Thoracic aorta (tissue), 2 donors: ENCODE results near the gene SEMA3G. TPM values are rescaled to one million over a fixed set of nuclear protein-coding genes. Genes with fewer than 3 reads are reported as not detected.

Experiments used
- ATAC-seq: fragments of 150-250 bp; one replicate; pipeline ENCODE4 v1.8.0; 2017; ENCODE audit warnings: low read depth; ENCODE audit not compliant: insufficient number of reproducible peaks, low FRiP score
- DNase-seq: peaks from one replicate; pipeline ENCODE4 v3.0.0-alpha.2; 2020; ENCODE audit warnings: low spot score
- H3K27ac ChIP-seq, 2 donors: fragments of 200-600 bp; sonication (generic); 1 replicate in 1 of 2; 2 replicates in 1 of 2; pipeline ENCODE4 v1.5.1; 2016; ENCODE audit warnings: mild to moderate bottlenecking in 2 of 2, moderate library complexity in 2 of 2
- H3K27me3 ChIP-seq: fragments of 200-600 bp; sonication (generic); replicated peaks from 2 replicates; pipeline ENCODE4 v1.6.0; 2016; ENCODE audit warnings: mild to moderate bottlenecking; ENCODE audit not compliant: insufficient read depth
- H3K36me3 ChIP-seq: fragments of 200-600 bp; sonication (generic); one replicate; pipeline ENCODE4 v1.5.1; 2016
- H3K4me1 ChIP-seq, 2 donors: fragments of 200-600 bp; sonication (generic); 1 replicate in 1 of 2; 2 replicates in 1 of 2; pipeline versions ENCODE4 v1.5.1 to v1.6.0; 2016; ENCODE audit warnings: low read depth in 2 of 2, mild to moderate bottlenecking in 1 of 2; ENCODE audit not compliant: control insufficient read depth in 1 of 2
- H3K4me3 ChIP-seq: fragments of 200-600 bp; sonication (generic); 2 replicates; pipeline ENCODE4 v1.5.1; 2016; ENCODE audit warnings: mild to moderate bottlenecking
- H3K9me3 ChIP-seq: fragments of 200-600 bp; sonication (generic); 2 replicates; pipeline ENCODE4 v1.5.1; 2016
- total RNA-seq, 2 donors: library from RNA; depleted of rRNA; stranded (reverse); fragments of >200 nt; gene quantifications; one replicate each; pipeline versions ENCODE4 v1.1.0 to v1.2.3, GENCODE V29; 2016
- TF ChIP-seq, protein P1 (sequence below): fragments of 200-600 bp; sonication (generic); IDR thresholded peaks from one replicate; pipeline ENCODE4 v1.5.1; 2019; ENCODE audit warnings: antibody characterized with exemption

The SEMA3G gene
- total RNA-seq, 2 donors from 2014 or later, result 16.8 to 18.1 TPM

DNA sequence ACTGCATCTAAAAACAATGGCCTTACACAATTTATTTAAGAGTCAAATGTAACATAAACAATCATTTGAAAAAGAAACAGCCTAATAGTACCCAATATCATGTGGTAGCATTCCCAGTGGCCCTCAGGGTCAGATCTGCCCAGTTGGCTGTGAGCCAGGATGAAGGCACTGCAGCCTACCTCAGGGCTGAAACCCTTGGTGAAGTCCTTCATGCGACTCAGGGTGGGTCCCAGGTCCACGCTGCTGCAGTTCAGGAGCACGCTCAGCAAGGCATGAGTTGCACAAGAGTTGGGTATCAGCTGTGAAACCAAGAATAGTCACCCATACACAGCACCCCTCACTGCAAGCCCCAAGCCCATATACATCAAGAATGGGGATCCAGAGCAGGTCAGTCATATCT is 37.1 kb downstream of the SEMA3G start:
- TF ChIP-seq, protein P1, sequence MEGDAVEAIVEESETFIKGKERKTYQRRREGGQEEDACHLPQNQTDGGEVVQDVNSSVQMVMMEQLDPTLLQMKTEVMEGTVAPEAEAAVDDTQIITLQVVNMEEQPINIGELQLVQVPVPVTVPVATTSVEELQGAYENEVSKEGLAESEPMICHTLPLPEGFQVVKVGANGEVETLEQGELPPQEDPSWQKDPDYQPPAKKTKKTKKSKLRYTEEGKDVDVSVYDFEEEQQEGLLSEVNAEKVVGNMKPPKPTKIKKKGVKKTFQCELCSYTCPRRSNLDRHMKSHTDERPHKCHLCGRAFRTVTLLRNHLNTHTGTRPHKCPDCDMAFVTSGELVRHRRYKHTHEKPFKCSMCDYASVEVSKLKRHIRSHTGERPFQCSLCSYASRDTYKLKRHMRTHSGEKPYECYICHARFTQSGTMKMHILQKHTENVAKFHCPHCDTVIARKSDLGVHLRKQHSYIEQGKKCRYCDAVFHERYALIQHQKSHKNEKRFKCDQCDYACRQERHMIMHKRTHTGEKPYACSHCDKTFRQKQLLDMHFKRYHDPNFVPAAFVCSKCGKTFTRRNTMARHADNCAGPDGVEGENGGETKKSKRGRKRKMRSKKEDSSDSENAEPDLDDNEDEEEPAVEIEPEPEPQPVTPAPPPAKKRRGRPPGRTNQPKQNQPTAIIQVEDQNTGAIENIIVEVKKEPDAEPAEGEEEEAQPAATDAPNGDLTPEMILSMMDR, result no peak
- Histone ChIP-seq H3K27ac (no peak overlapping the region), H3K9me3 (no peaks in the 10 kb centered on the region), H3K36me3 (peaks cover 46% of the 10 kb centered on the region), H3K27me3 (no peaks in the 10 kb centered on the region), H3K4me3 (no peak overlapping the region), H3K4me1 (peaks cover 21 to 39% of the 10 kb centered on the region in 2 donors)
- no peak for ATAC-seq
- no peak for DNase-seq

DNA sequence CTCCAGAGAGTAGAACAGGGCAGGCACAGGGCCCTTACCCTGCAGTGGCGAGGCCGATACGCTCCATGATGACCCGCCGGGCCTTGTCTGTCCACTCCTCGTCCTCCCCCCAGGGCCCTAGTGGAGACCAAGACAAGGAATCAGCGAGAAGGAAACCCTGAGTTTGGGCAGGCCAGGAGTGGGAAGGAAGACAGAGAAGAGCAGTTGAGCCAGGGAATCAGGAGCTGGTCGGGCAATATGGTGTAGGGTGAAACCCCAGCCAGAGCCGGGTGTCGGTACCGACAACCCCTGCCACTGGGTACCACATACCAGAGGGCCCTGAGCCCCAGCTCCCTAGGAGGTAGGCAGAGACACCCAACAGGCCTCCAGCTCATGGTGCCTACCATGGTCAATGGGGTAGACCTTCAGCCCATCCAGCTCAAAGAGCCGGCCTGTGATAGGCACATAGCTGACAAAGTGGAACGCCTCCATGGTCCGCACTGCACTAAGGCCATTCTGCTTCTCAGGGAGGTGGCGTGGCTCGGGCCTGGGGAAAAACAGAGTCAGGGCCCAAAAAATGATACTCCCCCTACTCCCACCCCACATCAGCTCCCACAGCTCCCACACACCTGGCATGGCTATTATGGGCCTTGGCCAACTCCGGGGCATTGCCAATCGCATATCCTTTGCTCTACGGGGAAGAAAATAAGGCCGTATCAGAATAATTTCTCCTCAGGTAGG is 38.0 kb downstream of the SEMA3G start:
- Histone ChIP-seq H3K9me3 (no peaks in the 10 kb centered on the region), H3K4me1 (peaks cover 21 to 31% of the 10 kb centered on the region in 2 donors), H3K27me3 (no peaks in the 10 kb centered on the region), H3K27ac (no peak overlapping the region), H3K36me3 (peaks cover 54% of the 10 kb centered on the region), H3K4me3 (no peak overlapping the region)
- DNase-seq, result no peak
- no peak for ATAC-seq
- TF ChIP-seq, protein P1, result no peak

GRCh38 chr3:52406231-52406661 is 38.7 kb downstream of the SEMA3G start:
- Histone ChIP-seq H3K27ac (no peak overlapping the region), H3K27me3 (no peaks in the 10 kb centered on the region), H3K4me1 (peaks cover 13 to 24% of the 10 kb centered on the region in 2 donors), H3K4me3 (no peak overlapping the region), H3K36me3 (peaks cover 61% of the 10 kb centered on the region), H3K9me3 (no peaks in the 10 kb centered on the region)
- TF ChIP-seq, protein P1, result no peak
- ATAC-seq (no peak), DNase-seq (no peak)

DNA sequence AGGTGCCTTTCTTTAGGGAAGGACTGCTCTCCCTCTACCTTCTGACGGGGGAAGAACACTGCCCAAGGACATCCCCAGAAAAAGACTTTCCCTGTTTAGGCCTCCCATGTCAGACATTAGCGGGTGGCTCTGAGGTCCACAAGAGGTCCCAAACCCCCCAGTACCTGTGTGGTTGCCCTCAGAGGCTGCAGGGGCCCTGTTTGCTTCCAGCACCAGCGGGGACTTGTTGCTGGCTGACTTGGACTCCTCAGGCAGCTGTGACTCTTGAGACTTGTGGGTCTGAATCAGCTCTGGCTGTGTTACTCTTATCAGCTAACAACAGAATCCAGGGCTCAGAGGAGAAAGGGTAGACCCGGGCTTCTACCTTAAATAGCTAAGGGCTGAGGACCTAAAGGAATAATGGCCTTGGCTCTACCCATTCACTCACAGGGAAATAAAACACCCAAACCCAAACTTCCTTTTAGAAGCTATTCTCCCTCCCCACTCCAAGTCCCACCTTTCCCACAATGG is 39.2 kb downstream of the SEMA3G start:
- TF ChIP-seq, protein P1, result no peak
- ATAC-seq (no peak), DNase-seq (no peak)

DNA sequence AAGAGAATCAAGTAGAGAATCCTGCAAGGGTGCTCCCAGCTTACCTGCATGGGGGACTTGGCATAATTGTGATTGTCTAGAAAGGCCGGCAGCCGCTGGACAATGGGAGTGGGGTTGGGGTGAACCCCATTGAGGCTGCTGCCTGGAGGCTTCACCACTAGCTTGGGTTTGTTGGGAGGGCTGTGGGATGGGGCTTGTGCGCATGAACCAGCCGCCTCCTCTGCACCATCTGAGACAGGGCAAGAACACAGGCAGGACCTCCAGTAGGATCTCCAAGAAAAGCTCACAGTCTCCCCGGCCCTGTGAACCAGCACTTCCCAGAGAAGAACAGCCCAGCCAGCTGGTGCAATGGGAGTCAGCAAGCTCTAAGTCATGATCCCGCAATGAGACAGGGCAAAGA is 39.8 kb downstream of the SEMA3G start:
- Histone ChIP-seq H3K27ac (no peak overlapping the region), H3K27me3 (no peaks in the 10 kb centered on the region), H3K4me1 (peaks cover 10 to 22% of the 10 kb centered on the region in 2 donors), H3K36me3 (peaks cover 72% of the 10 kb centered on the region), H3K9me3 (no peaks in the 10 kb centered on the region), H3K4me3 (no peak overlapping the region)
- DNase-seq, result no peak
- TF ChIP-seq, protein P1, result no peak
- no peak for ATAC-seq

More for the DNA sequence above, 39.2 kb downstream of the SEMA3G start:
- Histone ChIP-seq H3K9me3 (no peaks in the 10 kb centered on the region), H3K4me3 (no peak overlapping the region), H3K36me3 (peaks cover 67% of the 10 kb centered on the region), H3K4me1 (peaks cover 10 to 22% of the 10 kb centered on the region in 2 donors), H3K27ac (no peak overlapping the region), H3K27me3 (no peaks in the 10 kb centered on the region)
